Esophagus squamous epithelium (tissue), 4 donors: ENCODE measurements around the gene BIRC2.

Experiments
- CTCF ChIP-seq, 6 experiments: fragments of 450-650 bp in 4 of 6; fragments of 200-600 bp in 2 of 6; sonication (generic) in 2 of 6; IDR thresholded peaks; one replicate each; pipeline ENCODE4 v1.5.1; 2016 to 2019; ENCODE audit warnings: antibody characterized with exemption in 6 of 6, mild to moderate bottlenecking in 4 of 6, moderate library complexity in 4 of 6
- POLR2A ChIP-seq, 4 donors: fragments of 450-650 bp; IDR thresholded peaks; one replicate each; pipeline ENCODE4 v1.6.1; 2017; ENCODE audit warnings: antibody characterized with exemption in 4 of 4, mild to moderate bottlenecking in 4 of 4, moderate library complexity in 3 of 4

- no peak for TF ChIP-seq POLR2A (IDR thresholded peaks at IDR 0.05)
- no peak for TF ChIP-seq CTCF (IDR thresholded peaks at IDR 0.05)
Observed at GRCh38 chr11:102368472-102368871, 21.5 kb downstream of the BIRC2 start.
